Liver (tissue), 3 donors: Measurements from ENCODE around the gene SLC17A2.

ENCODE experiments used
- EGR1 ChIP-seq, 2 donors: IDR thresholded peaks; 2 replicates each; pipeline ENCODE4 v1.6.1; 2016 to 2018; ENCODE audit warnings: antibody characterized with exemption in 2 of 2, low read depth in 2 of 2
- FOXA1 ChIP-seq: IDR thresholded peaks from 2 replicates; pipeline ENCODE4 v1.6.1; 2016; ENCODE audit warnings: antibody characterized with exemption
- TF ChIP-seq, protein P1 (sequence below): fragments of 150-350 bp; IDR thresholded peaks from 2 replicates; pipeline ENCODE4 v1.5.1; 2017; ENCODE audit warnings: improper control_type of control experiment, low read depth, low read length; ENCODE audit not compliant: missing input control
- donor health status: healthy.
- donor health status: healthy.

DNA sequence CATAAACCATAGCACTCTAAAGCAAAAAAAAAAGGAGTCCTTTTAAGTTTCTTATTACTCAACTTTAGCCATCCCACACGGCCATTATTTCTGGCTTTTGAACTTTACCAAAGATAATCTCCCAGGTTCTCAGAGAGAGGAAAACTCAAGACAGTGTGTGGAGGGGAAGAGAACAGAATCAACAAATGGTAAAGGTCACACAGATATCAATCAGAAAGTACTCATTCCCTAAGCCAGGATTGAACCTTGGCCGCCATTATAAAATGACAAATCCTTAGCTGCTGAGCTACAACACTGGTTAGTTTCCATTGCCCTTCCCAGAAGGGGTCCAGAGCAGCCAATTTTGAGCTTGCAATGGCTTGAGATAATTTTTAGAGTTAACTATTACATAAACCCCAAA is 22.0 kb upstream of the SLC17A2 start:
- TF ChIP-seq, protein P1, sequence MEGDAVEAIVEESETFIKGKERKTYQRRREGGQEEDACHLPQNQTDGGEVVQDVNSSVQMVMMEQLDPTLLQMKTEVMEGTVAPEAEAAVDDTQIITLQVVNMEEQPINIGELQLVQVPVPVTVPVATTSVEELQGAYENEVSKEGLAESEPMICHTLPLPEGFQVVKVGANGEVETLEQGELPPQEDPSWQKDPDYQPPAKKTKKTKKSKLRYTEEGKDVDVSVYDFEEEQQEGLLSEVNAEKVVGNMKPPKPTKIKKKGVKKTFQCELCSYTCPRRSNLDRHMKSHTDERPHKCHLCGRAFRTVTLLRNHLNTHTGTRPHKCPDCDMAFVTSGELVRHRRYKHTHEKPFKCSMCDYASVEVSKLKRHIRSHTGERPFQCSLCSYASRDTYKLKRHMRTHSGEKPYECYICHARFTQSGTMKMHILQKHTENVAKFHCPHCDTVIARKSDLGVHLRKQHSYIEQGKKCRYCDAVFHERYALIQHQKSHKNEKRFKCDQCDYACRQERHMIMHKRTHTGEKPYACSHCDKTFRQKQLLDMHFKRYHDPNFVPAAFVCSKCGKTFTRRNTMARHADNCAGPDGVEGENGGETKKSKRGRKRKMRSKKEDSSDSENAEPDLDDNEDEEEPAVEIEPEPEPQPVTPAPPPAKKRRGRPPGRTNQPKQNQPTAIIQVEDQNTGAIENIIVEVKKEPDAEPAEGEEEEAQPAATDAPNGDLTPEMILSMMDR = no peak
- no peak for TF ChIP-seq EGR1 (IDR thresholded peaks at IDR 0.05; ENCODE audit: low read depth in 2 of 2)
- TF ChIP-seq FOXA1 = no peak
